HepG2 (cell line): ENCODE results near the gene GTF2A1L. TPM values are rescaled to one million over a fixed set of nuclear protein-coding genes. Genes with fewer than 3 reads are reported as not detected.

Experiments used
- ATAC-seq: fragments of 200-7000 bp; cut with Tn5 transposase; 3 replicates; pipeline ENCODE4 v1.9.1; 2020; ENCODE audit warnings: mild to moderate bottlenecking, moderate library complexity
- BruUV-seq: library from RNA; stranded (reverse); fragments of 400-500 nt; replicated peaks from 2 replicates; lab custom pipeline; 2021; lab: Mats Ljungman, UMichigan
- CTCF ChIA-PET: fragments of 300-600 bp; formaldehyde crosslinking; extraction: SDS; loops from one replicate; lab custom pipeline; 2021; ENCODE audit warnings: low total read pairs, inconsistent platforms, low intra/inter-chr PET ratio; lab: Yijun Ruan, JAX
- POLR2A ChIA-PET: fragments of 350-600 bp; sonication (Branson Sonifier 250); formaldehyde crosslinking; loops from one replicate; lab custom pipeline; 2020; ENCODE audit warnings: antibody characterized with exemption, inconsistent platforms; lab: Yijun Ruan, JAX
- DNase-seq: peaks from one replicate; pipeline ENCODE4 v3.0.0-alpha.2; 2015; ENCODE audit warnings: low spot score
- FAIRE-seq: peaks from 3 replicates; lab custom pipeline; 2011; peaks lifted over from hg19 to GRCh38; lab: Jason Lieb, UNC
- H2AFZ ChIP-seq: one replicate; pipeline ENCODE4 v1.6.1; 2011; ENCODE audit warnings: low read length, inconsistent platforms
- H3K27ac ChIP-seq: fragments of 300-600 bp; 3 replicates; pipeline ENCODE4 v1.8.0; 2011; ENCODE audit warnings: mixed run types, mild to moderate bottlenecking, mixed read lengths, low read length, inconsistent platforms; ENCODE audit not compliant: insufficient read depth; ENCODE audit errors: extremely low read length
- H3K27me3 ChIP-seq, 2 experiments: fragments of 200-600 bp in 1 of 2; 2 replicates in 1 of 2; 3 replicates in 1 of 2; pipeline versions ENCODE4 v1.6.0 to v1.8.0; 2011; ENCODE audit warnings: low read length in 2 of 2, mild to moderate bottlenecking in 2 of 2, moderate library complexity in 2 of 2, inconsistent platforms in 1 of 2; ENCODE audit not compliant: insufficient read depth in 2 of 2, control insufficient read depth in 1 of 2
- H3K36me3 ChIP-seq, 2 experiments: fragments of 200-600 bp in 1 of 2; replicated peaks in 1 of 2; 2 replicates in 1 of 2; 3 replicates in 1 of 2; pipeline versions ENCODE4 v1.5.1 to v1.8.0; 2011; ENCODE audit warnings: low read length in 2 of 2, inconsistent platforms in 1 of 2; ENCODE audit not compliant: insufficient read depth in 2 of 2, control insufficient read depth in 1 of 2
- H3K4me1 ChIP-seq: 2 replicates; pipeline ENCODE4 v1.5.1; 2012; ENCODE audit warnings: low read length, inconsistent platforms; ENCODE audit not compliant: insufficient read depth
- H3K4me2 ChIP-seq: 2 replicates; pipeline ENCODE4 v1.6.0; 2011; ENCODE audit warnings: low read depth, low read length, inconsistent platforms
- H3K4me3 ChIP-seq, 3 experiments: fragments of 200-600 bp in 1 of 3; sonication (generic), shearing (Covaris generic) in 1 of 3; replicated peaks in 1 of 3; 2 replicates each; pipeline ENCODE4 v1.5.1; 2011 to 2016; ENCODE audit warnings: low read length in 3 of 3, inconsistent platforms in 2 of 3, low read depth in 2 of 3, mild to moderate bottlenecking in 2 of 3, control low read depth in 1 of 3, mixed read lengths in 1 of 3; ENCODE audit not compliant: insufficient read depth in 1 of 3
- H3K79me2 ChIP-seq: one replicate; pipeline ENCODE4 v1.6.1; 2011; ENCODE audit warnings: low read length, inconsistent platforms; ENCODE audit not compliant: insufficient read depth
- H3K9ac ChIP-seq: 2 replicates; pipeline ENCODE4 v1.6.0; 2011; ENCODE audit warnings: mild to moderate bottlenecking, low read depth, low read length, inconsistent platforms; ENCODE audit not compliant: insufficient read depth
- H3K9me3 ChIP-seq: 2 replicates; pipeline ENCODE4 v1.5.1; 2012; ENCODE audit warnings: mild to moderate bottlenecking, low read length
- H4K20me1 ChIP-seq: 2 replicates; pipeline ENCODE4 v1.6.0; 2011; ENCODE audit warnings: inconsistent platforms, mild to moderate bottlenecking, low read length, moderate library complexity; ENCODE audit not compliant: insufficient read depth
- AHR ChIP-seq: IDR thresholded peaks from 2 replicates; pipeline ENCODE4 v1.6.1; 2018; ENCODE audit warnings: missing genetic modification reagents, missing compliant biosample characterization
- BRD4 ChIP-seq: sonication (generic); formaldehyde crosslinking; IDR thresholded peaks from 2 replicates; pipeline ENCODE4 v1.4.0; 2020; ENCODE audit warnings: missing genetic modification reagents
- CREBL2 ChIP-seq: sonication (generic); formaldehyde crosslinking; IDR thresholded peaks from 2 replicates; pipeline ENCODE4 v1.8.1; 2023; ENCODE audit warnings: missing genetic modification reagents, mild to moderate bottlenecking, borderline replicate concordance
- FOXK2 ChIP-seq: fragments of 450-650 bp; IDR thresholded peaks from 2 replicates; pipeline ENCODE4 v1.6.1; 2016
- GMEB2 ChIP-seq: IDR thresholded peaks from 2 replicates; pipeline ENCODE4 v1.6.1; 2016; ENCODE audit warnings: missing biosample characterization, missing genetic modification reagents, low read depth
- JDP2 ChIP-seq: sonication (generic); formaldehyde crosslinking; IDR thresholded peaks from 2 replicates; pipeline ENCODE4 v1.8.1; 2022; ENCODE audit warnings: missing genetic modification reagents, borderline replicate concordance
- MIER3 ChIP-seq: IDR thresholded peaks from 2 replicates; pipeline ENCODE4 v1.6.1; 2016; ENCODE audit warnings: missing compliant biosample characterization, borderline replicate concordance
- PAWR ChIP-seq: sonication (generic); formaldehyde crosslinking; IDR thresholded peaks from 2 replicates; pipeline ENCODE4 v1.4.0; 2020; ENCODE audit warnings: missing genetic modification reagents, mild to moderate bottlenecking, borderline replicate concordance
- PBX3 ChIP-seq: sonication (generic); formaldehyde crosslinking; IDR thresholded peaks from 2 replicates; pipeline ENCODE4 v1.8.1; 2023; ENCODE audit warnings: missing genetic modification reagents, inconsistent platforms, borderline replicate concordance
- REXO4 ChIP-seq: sonication (generic); formaldehyde crosslinking; IDR thresholded peaks from 2 replicates; pipeline ENCODE4 v1.8.0; 2022; ENCODE audit warnings: missing genetic modification reagents, mild to moderate bottlenecking, borderline replicate concordance
- ZBTB38 ChIP-seq: sonication (generic); formaldehyde crosslinking; IDR thresholded peaks from 2 replicates; pipeline ENCODE4 v1.5.1; 2020; ENCODE audit warnings: mild to moderate bottlenecking, missing genetic modification reagents
- ZNF619 ChIP-seq: sonication (generic); formaldehyde crosslinking; IDR thresholded peaks from 2 replicates; pipeline ENCODE4 v1.4.0; 2020; ENCODE audit warnings: mild to moderate bottlenecking, missing genetic modification reagents
- ZNF878 ChIP-seq: sonication (generic); formaldehyde crosslinking; IDR thresholded peaks from 2 replicates; pipeline ENCODE4 v1.8.1; 2023; ENCODE audit warnings: mild to moderate bottlenecking, missing genetic modification reagents, moderate library complexity
- WGBS: methylation state at CpG from one replicate; pipeline ENCODE4 v1.1.6; 2017; ENCODE audit warnings: low lambda C conversion rate; 5-methylcytosine and 5-hydroxymethylcytosine counted together
- in situ Hi-C: cut with HindIII; loops from 2 replicates; pipeline ENCODE4 v1.10.0; 2017; ENCODE audit warnings: low pct_unique_long_range_greater_than_20kb; ENCODE audit not compliant: extremely low pct_ligation_motif_present
- intact Hi-C: fragments of 100-400 bp; cut with micrococcal nuclease; formaldehyde crosslinking; loops from one replicate; pipeline ENCODE4 v1.10.0; 2022; ENCODE audit not compliant: unreplicated experiment
- polyA plus RNA-seq, 8 experiments: library from polyadenylated mRNA; depleted of rRNA in 3 of 8; stranded (reverse) in 7 of 8; unstranded in 1 of 8; fragments of >200 nt; fragmentation: Illumina TruSeq in 4 of 8; extraction: Trizol in 4 of 8; gene quantifications; 2 replicates each; pipeline versions ENCODE4 v1.2.1 to v1.2.3, GENCODE V29; 2011 to 2016; ENCODE audit warnings: low read depth in 4 of 8, missing spikeins in 1 of 8, mixed read lengths in 1 of 8; ENCODE audit not compliant: insufficient read depth in 1 of 8
- total RNA-seq, 5 experiments: library from RNA; depleted of rRNA; stranded (reverse); fragments of >200 nt; fragmentation: Illumina TruSeq; extraction: Trizol; gene quantifications; 2 replicates each; pipeline ENCODE4 v1.2.3, GENCODE V29; 2016; ENCODE audit warnings: low read depth in 1 of 5

Gene GTF2A1L
- total and polyA plus RNA-seq, 2 of the 13 experiments (the other 11 are each of a cell fraction or from before 2014, with no cell fraction given) = not detected

- 34% methylated on average over 4 of the region's 4 CpGs for WGBS
- ChIA-PET CTCF (no interaction called here), POLR2A (no interaction called here)
- in situ Hi-C loops (no loop called here), intact Hi-C loops (no loop called here)
- BruUV-seq = no TSS peak
- Histone ChIP-seq H3K79me2 (no peaks in the 10 kb centered on the region), H3K9me3 (no peaks in the 10 kb centered on the region), H4K20me1 (no peaks in the 10 kb centered on the region), H2AFZ (no peak overlapping the region), H3K9ac (no peak overlapping the region), H3K4me1 (peaks cover under 1% of the 10 kb centered on the region; the same call in 1 of the 2 replicates), H3K4me2 (no peak overlapping the region), H3K36me3 (no peaks in the 10 kb centered on the region), H3K27ac (no peak overlapping the region), H3K4me3 (no peak overlapping the region), H3K27me3 (no peaks in the 10 kb centered on the region; a peak in 1 of 5 replicates)
- DNase-seq (no peak), FAIRE-seq (no peak), ATAC-seq (no peak)
- TF ChIP-seq MIER3 (CRISPR knock-in tag) (no peak), GMEB2 (CRISPR knock-in tag) (no peak), AHR (CRISPR knock-in tag) (no peak), BRD4 (no peak), REXO4 (no peak), CREBL2 (CRISPR knock-in tag) (no peak), JDP2 (CRISPR knock-in tag) (no peak), FOXK2 (no peak), ZNF878 (CRISPR knock-in tag) (no peak), ZBTB38 (CRISPR knock-in tag) (no peak), PBX3 (CRISPR knock-in tag) (no peak), PAWR (no peak), ZNF619 (CRISPR knock-in tag) (no peak)
These were observed 39.3 kb upstream of the GTF2A1L start for GRCh38 chr2:48578313-48578712.
